GM18858 (cell line): Measurements from ENCODE around the gene ZNF627.
"Not testable (repeated sequence)": the region's sequence is repeated elsewhere in the genome, so short reads cannot be mapped to it uniquely, and the experiment has no call there.

Experiments used
- ATAC-seq: cut with Tn5 transposase; IDR thresholded peaks from one replicate; pipeline ENCODE4 v1.9.1; 2021; ENCODE audit not compliant: unreplicated experiment

The ZNF627 gene

GRCh38 chr19:11597202-11598102, at the start of gene ZNF627:
Gene ZNF627 (plus strand): TSS chr19:11597483. CDS start chr19:11597628, 145 bp downstream.
- ATAC-seq: peak; percentile 80

- no peak for ATAC-seq
Measured at GRCh38 chr19:11547929-11548700, 49.2 kb upstream of the ZNF627 start.

- no peak for ATAC-seq
Measured at GRCh38 chr19:11549386-11549953, 47.8 kb upstream of the ZNF627 start.

GRCh38 chr19:11550265-11550664, 47.0 kb upstream of the ZNF627 start:
- no peak for ATAC-seq

GRCh38 chr19:11551603-11552235, 45.6 kb upstream of the ZNF627 start:
- no peak for ATAC-seq

- ATAC-seq: no peak
Measured at GRCh38 chr19:11552666-11553372, 44.5 kb upstream of the ZNF627 start.

- no peak for ATAC-seq
Measured at GRCh38 chr19:11554160-11554559, 43.1 kb upstream of the ZNF627 start.

- ATAC-seq: no peak
Measured at GRCh38 chr19:11555246-11555645, 42.0 kb upstream of the ZNF627 start.

GRCh38 chr19:11556634-11557420, 40.5 kb upstream of the ZNF627 start:
- no peak for ATAC-seq

GRCh38 chr19:11558881-11559828, 38.1 kb upstream of the ZNF627 start, which contains the start of gene ELOF1:
Gene ELOF1 (minus strand): TSS chr19:11559230. CDS start chr19:11554347, 4,883 bp downstream.
- ATAC-seq: peak; percentile 58

- ATAC-seq: no peak
Measured at GRCh38 chr19:11560404-11561051, 36.8 kb upstream of the ZNF627 start.

- no peak for ATAC-seq
Measured at GRCh38 chr19:11563532-11563931, 33.8 kb upstream of the ZNF627 start.

GRCh38 chr19:11564082-11564807, 33.0 kb upstream of the ZNF627 start:
- ATAC-seq: not testable (repeated sequence)

GRCh38 chr19:11565649-11565980, 31.7 kb upstream of the ZNF627 start:
- not testable (repeated sequence) for ATAC-seq

- no peak for ATAC-seq
Measured at GRCh38 chr19:11566164-11566563, 31.1 kb upstream of the ZNF627 start.

GRCh38 chr19:11570039-11570462, 27.2 kb upstream of the ZNF627 start:
- ATAC-seq: no peak

- ATAC-seq: not testable (repeated sequence)
Measured at GRCh38 chr19:11573354-11573753, 23.9 kb upstream of the ZNF627 start.
